Activated CD8-positive, alpha-beta memory T cell treated with anti-CD3 and anti-CD28 coated beads for 1 hour (primary cell): Measurements from ENCODE around the gene C3orf70.

ENCODE experiments used
- DNase-seq, 2 donors: peaks; one replicate each; pipeline ENCODE4 v3.0.0-alpha.2; 2020; ENCODE audit warnings: low read depth in 1 of 2; ENCODE audit errors: extremely low read depth in 1 of 2

C3orf70 gene

GRCh38 chr3:185057829-185058228 is 95.0 kb downstream of the C3orf70 start:
- DNase-seq = no peak

- DNase-seq = no peak
These were observed 96.0 kb downstream of the C3orf70 start for GRCh38 chr3:185056908-185057307.

- no peak for DNase-seq
These were observed 100.2 kb downstream of the C3orf70 start for GRCh38 chr3:185052631-185053030.

- DNase-seq = no peak
These were observed 101.1 kb downstream of the C3orf70 start for GRCh38 chr3:185051801-185052200.

GRCh38 chr3:185049710-185050109 is 103.2 kb downstream of the C3orf70 start:
- no peak for DNase-seq

- no peak for DNase-seq
These were observed 106.3 kb downstream of the C3orf70 start for GRCh38 chr3:185046603-185047002.

GRCh38 chr3:185046164-185046515 is 106.7 kb downstream of the C3orf70 start:
- DNase-seq = no peak

- no peak for DNase-seq
These were observed 110.4 kb downstream of the C3orf70 start for GRCh38 chr3:185042312-185043050.

- DNase-seq = no peak
These were observed 111.3 kb downstream of the C3orf70 start for GRCh38 chr3:185041540-185041939.

GRCh38 chr3:185040425-185040824 is 112.4 kb downstream of the C3orf70 start:
- no peak for DNase-seq

GRCh38 chr3:185037801-185038200 is 115.1 kb downstream of the C3orf70 start:
- DNase-seq = no peak

GRCh38 chr3:185030951-185031350 is 121.9 kb downstream of the C3orf70 start:
- no peak for DNase-seq

- DNase-seq = no peak
These were observed 122.5 kb downstream of the C3orf70 start for GRCh38 chr3:185030399-185030798.

- no peak for DNase-seq
These were observed 123.8 kb downstream of the C3orf70 start for GRCh38 chr3:185029086-185029485.

- DNase-seq = no peak
These were observed 124.7 kb downstream of the C3orf70 start for GRCh38 chr3:185028121-185028520.
